OCI-LY7 (cell line): ENCODE measurements around the gene RBKS. TPM values are rescaled to one million over a fixed set of nuclear protein-coding genes. Genes with fewer than 3 reads are reported as not detected.

ENCODE experiments used
- BruUV-seq: library from RNA; stranded (reverse); fragments of 400-500 nt; replicated peaks from 2 replicates; lab custom pipeline; 2021; lab: Mats Ljungman, UMichigan
- CTCF ChIA-PET: fragments of 300-600 bp; sonication (Branson Sonifier 250); formaldehyde crosslinking; loops from one replicate; lab custom pipeline; 2022; ENCODE audit warnings: antibody characterized with exemption; ENCODE audit not compliant: unreplicated experiment; lab: Charles Lee
- POLR2A ChIA-PET: fragments of 300-600 bp; sonication (Branson Sonifier 250); formaldehyde crosslinking; loops from one replicate; lab custom pipeline; 2022; ENCODE audit warnings: antibody characterized with exemption; lab: Charles Lee
- DNase-seq: peaks from one replicate; pipeline ENCODE4 v3.0.0-alpha.2; 2015; ENCODE audit warnings: low spot score
- H2AFZ ChIP-seq: fragments of 200-600 bp; sonication (generic), shearing (Covaris generic); 2 replicates; pipeline ENCODE4 v1.6.1; 2014; ENCODE audit warnings: mild to moderate bottlenecking, antibody characterized with exemption, low read length, moderate library complexity
- H3K27ac ChIP-seq: fragments of 200-600 bp; sonication (generic); 2 replicates; pipeline ENCODE4 v1.5.1; 2014; ENCODE audit warnings: mixed run types, low read depth, mild to moderate bottlenecking, moderate library complexity, low read length, inconsistent platforms; ENCODE audit not compliant: poor library complexity, severe bottlenecking
- H3K36me3 ChIP-seq: fragments of 200-600 bp; sonication (generic); 2 replicates; pipeline ENCODE4 v1.6.1; 2014; ENCODE audit warnings: mild to moderate bottlenecking, antibody characterized with exemption, low read length, moderate library complexity, mixed read lengths; ENCODE audit not compliant: insufficient read depth
- H3K4me1 ChIP-seq: fragments of 200-600 bp; sonication (generic); 2 replicates; pipeline ENCODE4 v1.5.1; 2014; ENCODE audit warnings: mild to moderate bottlenecking, low read length; ENCODE audit not compliant: insufficient read depth, poor library complexity, severe bottlenecking
- H3K4me2 ChIP-seq: fragments of 200-600 bp; sonication (generic); 2 replicates; pipeline ENCODE4 v1.6.1; 2014; ENCODE audit warnings: mild to moderate bottlenecking, low read length
- H3K4me3 ChIP-seq: fragments of 200-600 bp; sonication (generic); 2 replicates; pipeline ENCODE4 v1.5.1; 2014; ENCODE audit warnings: mild to moderate bottlenecking, low read depth, low read length; ENCODE audit not compliant: poor library complexity, severe bottlenecking
- H3K79me2 ChIP-seq: fragments of 200-600 bp; sonication (generic); 2 replicates; pipeline ENCODE4 v1.6.1; 2016; ENCODE audit warnings: low read depth, mild to moderate bottlenecking, low read length, moderate library complexity, mixed read lengths; ENCODE audit not compliant: insufficient read depth
- H3K9me2 ChIP-seq: fragments of 200-600 bp; sonication (generic); 2 replicates; pipeline ENCODE4 v1.6.1; 2016; ENCODE audit warnings: mild to moderate bottlenecking, low read length, mixed read lengths; ENCODE audit not compliant: insufficient read depth
- H3K9me3 ChIP-seq: fragments of 200-600 bp; sonication (generic); 2 replicates; pipeline ENCODE4 v1.6.1; 2014; ENCODE audit warnings: mild to moderate bottlenecking, mixed run types, low read length, mixed read lengths
- H4K20me1 ChIP-seq: fragments of 200-600 bp; sonication (generic); 2 replicates; pipeline ENCODE4 v1.6.1; 2014; ENCODE audit warnings: mild to moderate bottlenecking, antibody characterized with exemption, low read length, moderate library complexity, mixed read lengths; ENCODE audit not compliant: insufficient read depth
- EZH2phosphoT487 ChIP-seq: fragments of 200-600 bp; sonication (generic); IDR thresholded peaks from 2 replicates; pipeline ENCODE4 v1.6.1; 2018; ENCODE audit warnings: low read depth, borderline replicate concordance, mild to moderate bottlenecking, mixed run types, antibody characterized with exemption, low read length, moderate library complexity, mixed read lengths
- intact Hi-C: fragments of 100-400 bp; cut with micrococcal nuclease; formaldehyde crosslinking; loops from one replicate; pipeline ENCODE4 v1.10.0; 2022; ENCODE audit not compliant: unreplicated experiment
- total RNA-seq, 2 experiments: library from RNA; depleted of rRNA in 1 of 2; stranded (reverse); fragments of >200 nt in 1 of 2; shearing (Covaris generic) in 1 of 2; gene quantifications; 2 replicates each; pipeline ENCODE4 v1.2.3, GENCODE V29; 2014 to 2022
- TF ChIP-seq, protein P1 (sequence below): fragments of 200-600 bp; sonication (generic); conservative IDR thresholded peaks from 2 replicates; pipeline ENCODE4 v1.5.1; 2014; ENCODE audit warnings: mild to moderate bottlenecking, antibody characterized with exemption, low read length, moderate library complexity, mixed read lengths

RBKS gene
- total RNA-seq, 2 experiments from 2014 or later = 1.1 TPM

DNA sequence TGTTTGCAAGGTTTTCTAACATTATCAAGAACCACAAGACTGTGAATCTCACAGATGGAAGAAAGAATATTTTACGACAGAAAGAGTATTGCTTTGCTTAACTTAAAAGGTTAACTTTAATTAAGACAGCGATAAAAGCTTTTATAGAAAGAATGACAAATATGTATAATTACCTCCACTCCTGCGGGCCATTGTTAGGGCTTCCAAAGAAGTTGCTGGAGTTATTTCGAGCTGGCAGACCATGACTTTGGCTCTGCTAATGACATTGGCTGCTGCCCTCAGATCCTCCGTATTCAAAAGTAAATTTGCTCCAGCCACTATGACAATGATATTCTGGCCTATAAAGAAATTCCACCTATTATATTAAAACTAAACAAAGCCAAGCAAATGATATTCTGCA lies 47.3 kb downstream of the RBKS start:
- H3K4me2 ChIP-seq = no peak overlapping the region
- no peak overlapping the region for H3K27ac ChIP-seq
- no peaks in the 10 kb centered on the region for H3K9me2 ChIP-seq
- H2AFZ ChIP-seq = no peak overlapping the region
- intact Hi-C loops = no loop called here
- no peaks in the 10 kb centered on the region for H3K4me1 ChIP-seq
- no peak for DNase-seq
- H4K20me1 ChIP-seq = no peaks in the 10 kb centered on the region
- BruUV-seq = no TSS peak
- POLR2A ChIA-PET = interaction anchor here (0.5 kb wide), 1 partner anchor 144 kb away, joined by 3 read pairs; no protein-coding TSS in a partner anchor
- no peaks in the 10 kb centered on the region for H3K79me2 ChIP-seq
- CTCF ChIA-PET = no interaction called here
- TF ChIP-seq, protein P1, sequence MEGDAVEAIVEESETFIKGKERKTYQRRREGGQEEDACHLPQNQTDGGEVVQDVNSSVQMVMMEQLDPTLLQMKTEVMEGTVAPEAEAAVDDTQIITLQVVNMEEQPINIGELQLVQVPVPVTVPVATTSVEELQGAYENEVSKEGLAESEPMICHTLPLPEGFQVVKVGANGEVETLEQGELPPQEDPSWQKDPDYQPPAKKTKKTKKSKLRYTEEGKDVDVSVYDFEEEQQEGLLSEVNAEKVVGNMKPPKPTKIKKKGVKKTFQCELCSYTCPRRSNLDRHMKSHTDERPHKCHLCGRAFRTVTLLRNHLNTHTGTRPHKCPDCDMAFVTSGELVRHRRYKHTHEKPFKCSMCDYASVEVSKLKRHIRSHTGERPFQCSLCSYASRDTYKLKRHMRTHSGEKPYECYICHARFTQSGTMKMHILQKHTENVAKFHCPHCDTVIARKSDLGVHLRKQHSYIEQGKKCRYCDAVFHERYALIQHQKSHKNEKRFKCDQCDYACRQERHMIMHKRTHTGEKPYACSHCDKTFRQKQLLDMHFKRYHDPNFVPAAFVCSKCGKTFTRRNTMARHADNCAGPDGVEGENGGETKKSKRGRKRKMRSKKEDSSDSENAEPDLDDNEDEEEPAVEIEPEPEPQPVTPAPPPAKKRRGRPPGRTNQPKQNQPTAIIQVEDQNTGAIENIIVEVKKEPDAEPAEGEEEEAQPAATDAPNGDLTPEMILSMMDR = no peak
- no peak for TF ChIP-seq EZH2phosphoT487
- no peaks in the 10 kb centered on the region for H3K9me3 ChIP-seq
- no peak overlapping the region for H3K4me3 ChIP-seq
- H3K36me3 ChIP-seq = no peaks in the 10 kb centered on the region

DNA sequence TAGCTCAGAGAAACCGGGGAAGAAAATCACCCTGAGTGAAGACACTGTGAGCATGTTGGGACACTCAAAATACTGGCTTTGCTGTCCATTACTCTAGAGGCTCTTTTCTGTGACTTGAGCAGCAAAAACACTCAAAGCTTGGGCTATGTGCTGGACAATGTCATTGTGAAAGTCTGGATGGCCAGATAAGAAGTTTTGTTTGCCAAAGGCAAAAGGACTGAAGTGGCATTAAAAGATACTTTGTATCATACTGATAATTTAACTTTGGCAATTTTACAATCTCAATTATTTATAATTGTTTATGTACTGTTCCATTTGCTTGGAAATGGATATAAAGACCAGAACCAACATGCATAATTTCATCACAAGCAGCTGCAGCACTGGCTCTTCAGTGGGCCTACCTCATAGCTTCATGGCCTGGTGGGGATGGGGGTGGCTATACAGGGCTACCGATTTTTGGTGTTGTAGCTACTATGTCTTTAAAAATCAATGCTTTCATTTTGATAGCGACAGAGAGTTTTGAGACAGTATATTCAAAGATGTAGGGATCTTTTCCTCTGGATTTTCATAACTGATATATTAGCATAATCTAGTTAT lies 51.1 kb downstream of the RBKS start:
- ChIA-PET CTCF (no interaction called here), POLR2A (interaction anchor here (0.6 to 0.8 kb wide), 2 partner anchors 20 to 416 kb away, joined by 4 to 5 read pairs; no protein-coding TSS in a partner anchor)
- no peaks in the 10 kb centered on the region for H4K20me1 ChIP-seq
- no peak overlapping the region for H3K4me2 ChIP-seq
- TF ChIP-seq, protein P1 = no peak
- TF ChIP-seq EZH2phosphoT487 = no peak
- no peak overlapping the region for H3K27ac ChIP-seq
- BruUV-seq = no TSS peak
- no peak overlapping the region for H3K4me3 ChIP-seq
- H3K36me3 ChIP-seq = no peaks in the 10 kb centered on the region
- no peaks in the 10 kb centered on the region for H3K9me3 ChIP-seq
- H3K79me2 ChIP-seq = no peaks in the 10 kb centered on the region
- no peaks in the 10 kb centered on the region for H3K9me2 ChIP-seq
- H3K4me1 ChIP-seq = no peaks in the 10 kb centered on the region
- intact Hi-C loops = no loop called here
- no peak for DNase-seq
- H2AFZ ChIP-seq = no peak overlapping the region

DNA sequence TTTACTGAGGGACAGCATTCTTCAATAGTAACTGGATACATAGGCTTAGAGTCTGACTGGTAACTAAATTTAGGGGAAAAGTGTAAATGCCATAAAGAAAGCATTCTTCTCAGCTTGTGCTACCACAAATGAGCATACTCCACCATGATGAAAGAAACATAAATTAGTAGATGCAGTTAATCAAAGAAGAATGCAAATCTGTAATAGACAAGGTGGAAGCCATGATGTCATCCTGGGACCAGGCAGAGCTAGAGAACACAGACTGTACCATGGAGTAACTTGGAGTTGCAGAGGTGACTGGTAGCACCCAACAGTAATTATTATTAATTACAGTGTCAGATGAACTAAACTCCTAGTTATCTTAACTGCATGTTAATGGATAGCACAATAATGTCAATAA lies 51.7 kb downstream of the RBKS start:
- Histone ChIP-seq H3K4me1 (no peaks in the 10 kb centered on the region), H3K27ac (no peak overlapping the region), H3K9me3 (no peaks in the 10 kb centered on the region), H3K4me2 (no peak overlapping the region), H3K36me3 (no peaks in the 10 kb centered on the region), H2AFZ (no peak overlapping the region), H3K79me2 (no peaks in the 10 kb centered on the region), H4K20me1 (no peaks in the 10 kb centered on the region), H3K4me3 (no peak overlapping the region), H3K9me2 (no peaks in the 10 kb centered on the region)
- DNase-seq = no peak
- TF ChIP-seq EZH2phosphoT487 = no peak
- TF ChIP-seq, protein P1 = no peak
- ChIA-PET CTCF (no interaction called here), POLR2A (interaction anchor here (0.8 kb wide), 1 partner anchor 21 kb away, joined by 4 read pairs; no protein-coding TSS in a partner anchor)
- intact Hi-C loops = no loop called here
- BruUV-seq = no TSS peak
